ENCODE results near the gene IQSEC3.
"Not testable (repeated sequence)": the region's sequence is repeated elsewhere in the genome, so short reads cannot be mapped to it uniquely, and the experiment has no call there.

IQSEC3 gene

GRCh38 chr12:66428-66781 lies at the start of gene IQSEC3:
IQSEC3 (plus strand) TSS chr12:66767; CDS start chr12:66883, 116 bp downstream.
- not testable (repeated sequence) for H3K27ac ChIP-seq (ENCODE audit: low read length); H3K4me2 ChIP-seq (ENCODE audit: low read length); H4K20me1 ChIP-seq (ENCODE audit: insufficient read depth, low read length); H2AFZ ChIP-seq (ENCODE audit: low read depth, low read length); H3K79me2 ChIP-seq (ENCODE audit: low read length); H3K4me1 ChIP-seq (ENCODE audit: low read length); H3K36me3 ChIP-seq (replicated peaks; ENCODE audit: low read depth, low read length); H3K9ac ChIP-seq (ENCODE audit: low read length); H3K9me3 ChIP-seq (ENCODE audit: insufficient read depth, low read length); H3K4me3 ChIP-seq (ENCODE audit: low read length)
- H3K27me3 ChIP-seq (ENCODE audit: low read depth, low read length), result peaks cover 14% of the 10 kb centered on the region

DNA sequence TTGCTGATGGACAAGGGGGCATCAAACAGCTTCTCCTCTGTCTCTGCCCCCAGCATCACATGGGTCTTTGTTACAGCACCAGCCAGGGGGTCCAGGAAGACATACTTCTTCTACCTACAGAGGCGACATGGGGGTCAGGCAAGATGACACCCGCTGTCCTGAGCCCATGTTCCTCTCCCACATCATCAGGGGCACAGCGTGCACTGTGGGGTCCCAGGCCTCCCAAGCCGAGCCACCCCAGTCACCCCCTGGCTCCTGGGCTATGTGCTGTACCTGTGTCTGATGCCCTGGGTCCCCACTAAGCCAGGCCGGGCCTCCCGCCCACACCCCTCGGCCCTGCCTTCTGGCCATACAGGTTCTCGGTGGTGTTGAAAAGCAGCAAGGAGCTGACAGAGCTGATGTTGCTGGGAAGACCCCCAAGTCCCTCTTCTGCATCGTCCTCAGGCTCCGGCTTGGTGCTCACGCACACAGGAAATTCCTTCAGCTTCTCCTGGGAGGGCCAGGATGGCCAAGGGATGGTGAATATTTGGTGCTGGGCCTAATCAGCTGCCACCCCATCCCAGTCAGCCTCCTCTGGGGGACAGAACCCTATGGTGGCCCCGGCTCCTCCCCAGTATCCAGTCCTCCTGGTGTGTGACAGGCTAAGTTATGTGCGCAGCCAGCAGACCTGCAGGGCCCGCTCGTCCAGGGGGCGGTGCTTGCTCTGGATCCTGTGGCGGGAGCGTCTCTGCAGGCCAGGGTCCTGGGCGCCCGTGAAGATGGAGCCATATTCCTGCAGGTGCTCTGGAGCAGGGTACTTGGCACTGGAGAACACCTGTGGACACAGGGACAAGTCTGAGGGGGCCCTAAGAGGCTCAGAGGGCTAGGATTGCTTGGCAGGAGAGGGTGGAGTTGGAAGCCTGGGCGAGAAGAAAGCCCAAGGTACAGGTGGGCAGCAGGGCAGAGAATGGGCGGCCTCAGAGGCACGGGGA lies 48.9 kb upstream of the IQSEC3 start:
- H2AFZ ChIP-seq (ENCODE audit: low read depth, low read length); H3K79me2 ChIP-seq (ENCODE audit: low read length); H3K36me3 ChIP-seq (replicated peaks; ENCODE audit: low read depth, low read length); H3K9me3 ChIP-seq (ENCODE audit: insufficient read depth, low read length); H3K4me2 ChIP-seq (ENCODE audit: low read length); H3K9ac ChIP-seq (ENCODE audit: low read length); H3K4me3 ChIP-seq (ENCODE audit: low read length); H3K27ac ChIP-seq (ENCODE audit: low read length); H4K20me1 ChIP-seq (ENCODE audit: insufficient read depth, low read length); H3K4me1 ChIP-seq (ENCODE audit: low read length); H3K27me3 ChIP-seq (ENCODE audit: low read depth, low read length): not testable (repeated sequence)

DNA sequence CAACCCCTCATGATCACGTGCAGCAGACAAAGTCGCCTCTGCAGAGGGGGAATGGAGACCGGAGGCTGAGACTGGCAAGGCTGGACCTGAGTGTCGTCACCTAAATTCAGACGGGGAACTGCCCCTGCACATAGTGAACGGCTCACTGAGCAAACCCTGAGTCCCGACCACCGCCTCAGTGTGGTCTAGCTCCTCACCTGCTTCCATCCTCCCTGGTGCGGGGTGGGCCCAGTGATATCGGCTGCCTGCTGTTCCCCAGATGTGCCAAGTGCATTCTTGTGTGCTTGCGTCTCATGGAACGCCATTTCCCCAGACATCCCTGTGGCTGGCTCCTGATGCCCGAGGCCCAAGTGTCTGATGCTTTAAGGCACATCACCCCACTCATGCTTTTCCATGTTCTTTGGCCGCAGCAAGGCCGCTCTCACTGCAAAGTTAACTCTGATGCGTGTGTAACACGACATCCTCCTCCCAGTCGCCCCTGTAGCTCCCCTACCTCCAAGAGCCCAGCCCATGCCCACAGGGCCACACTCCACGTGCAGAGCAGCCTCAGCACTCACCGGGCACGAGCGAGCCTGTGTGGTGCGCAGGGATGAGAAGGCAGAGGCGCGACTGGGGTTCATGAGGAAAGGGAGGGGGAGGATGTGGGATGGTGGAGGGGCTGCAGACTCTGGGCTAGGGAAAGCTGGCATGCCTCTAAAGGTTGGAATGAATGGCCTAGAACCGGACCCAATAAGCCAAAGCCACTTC lies 47.6 kb upstream of the IQSEC3 start:
- H2AFZ ChIP-seq (ENCODE audit: low read depth, low read length), result not testable (repeated sequence)

GRCh38 chr12:19906-20305 lies 46.7 kb upstream of the IQSEC3 start:
- not testable (repeated sequence) for H3K27ac ChIP-seq (ENCODE audit: low read length); H2AFZ ChIP-seq (ENCODE audit: low read depth, low read length); H3K4me1 ChIP-seq (ENCODE audit: low read length); H3K79me2 ChIP-seq (ENCODE audit: low read length); H3K9me3 ChIP-seq (ENCODE audit: insufficient read depth, low read length); H3K9ac ChIP-seq (ENCODE audit: low read length); H3K4me2 ChIP-seq (ENCODE audit: low read length); H3K27me3 ChIP-seq (ENCODE audit: low read depth, low read length); H3K4me3 ChIP-seq (ENCODE audit: low read length); H3K36me3 ChIP-seq (replicated peaks; ENCODE audit: low read depth, low read length); H4K20me1 ChIP-seq (ENCODE audit: insufficient read depth, low read length)

More for the DNA sequence above, 47.6 kb upstream of the IQSEC3 start:
- not testable (repeated sequence) for H3K4me2 ChIP-seq (ENCODE audit: low read length); H3K27me3 ChIP-seq (ENCODE audit: low read depth, low read length); H3K4me3 ChIP-seq (ENCODE audit: low read length); H4K20me1 ChIP-seq (ENCODE audit: insufficient read depth, low read length); H3K9me3 ChIP-seq (ENCODE audit: insufficient read depth, low read length); H3K9ac ChIP-seq (ENCODE audit: low read length); H3K27ac ChIP-seq (ENCODE audit: low read length); H3K36me3 ChIP-seq (replicated peaks; ENCODE audit: low read depth, low read length); H3K79me2 ChIP-seq (ENCODE audit: low read length); H3K4me1 ChIP-seq (ENCODE audit: low read length)

DNA sequence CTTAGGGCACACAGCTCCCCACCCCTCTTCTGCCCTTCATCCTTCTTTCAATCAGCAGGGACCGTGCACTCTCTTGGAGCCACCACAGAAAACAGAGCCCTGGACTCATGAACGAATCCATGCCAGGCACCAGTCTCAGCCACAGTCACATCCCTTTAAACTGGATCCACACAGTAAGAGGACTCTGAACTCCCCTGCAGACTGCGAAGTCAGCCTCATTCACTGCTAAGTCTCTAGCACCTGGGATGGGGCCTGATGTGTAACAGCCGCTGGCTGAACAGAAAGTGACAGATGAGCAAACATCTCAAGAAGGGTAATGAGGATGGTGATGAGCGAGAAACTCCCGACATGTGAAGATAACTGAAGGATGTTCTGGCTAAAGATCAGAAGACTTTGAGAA lies 45.8 kb upstream of the IQSEC3 start:
- Histone ChIP-seq H3K27me3 (ENCODE audit: low read depth, low read length) (no peaks in the 10 kb centered on the region), H2AFZ (ENCODE audit: low read depth, low read length) (no peak overlapping the region), H3K27ac (ENCODE audit: low read length) (no peak overlapping the region), H3K4me1 (ENCODE audit: low read length) (peaks cover 9% of the 10 kb centered on the region), H4K20me1 (ENCODE audit: insufficient read depth, low read length) (peaks cover 10% of the 10 kb centered on the region; the same call in 1 of the 2 replicates), H3K4me3 (ENCODE audit: low read length) (no peak overlapping the region), H3K79me2 (ENCODE audit: low read length) (no peaks in the 10 kb centered on the region), H3K4me2 (ENCODE audit: low read length) (no peak overlapping the region), H3K36me3 (replicated peaks; ENCODE audit: low read depth, low read length) (peaks cover 6% of the 10 kb centered on the region), H3K9ac (ENCODE audit: low read length) (no peak overlapping the region), H3K9me3 (ENCODE audit: insufficient read depth, low read length) (no peaks in the 10 kb centered on the region)
- TF ChIP-seq EZH2phosphoT487 (IDR thresholded peaks at IDR 0.05; ENCODE audit: low read depth), result no peak
- TF ChIP-seq, protein P1, sequence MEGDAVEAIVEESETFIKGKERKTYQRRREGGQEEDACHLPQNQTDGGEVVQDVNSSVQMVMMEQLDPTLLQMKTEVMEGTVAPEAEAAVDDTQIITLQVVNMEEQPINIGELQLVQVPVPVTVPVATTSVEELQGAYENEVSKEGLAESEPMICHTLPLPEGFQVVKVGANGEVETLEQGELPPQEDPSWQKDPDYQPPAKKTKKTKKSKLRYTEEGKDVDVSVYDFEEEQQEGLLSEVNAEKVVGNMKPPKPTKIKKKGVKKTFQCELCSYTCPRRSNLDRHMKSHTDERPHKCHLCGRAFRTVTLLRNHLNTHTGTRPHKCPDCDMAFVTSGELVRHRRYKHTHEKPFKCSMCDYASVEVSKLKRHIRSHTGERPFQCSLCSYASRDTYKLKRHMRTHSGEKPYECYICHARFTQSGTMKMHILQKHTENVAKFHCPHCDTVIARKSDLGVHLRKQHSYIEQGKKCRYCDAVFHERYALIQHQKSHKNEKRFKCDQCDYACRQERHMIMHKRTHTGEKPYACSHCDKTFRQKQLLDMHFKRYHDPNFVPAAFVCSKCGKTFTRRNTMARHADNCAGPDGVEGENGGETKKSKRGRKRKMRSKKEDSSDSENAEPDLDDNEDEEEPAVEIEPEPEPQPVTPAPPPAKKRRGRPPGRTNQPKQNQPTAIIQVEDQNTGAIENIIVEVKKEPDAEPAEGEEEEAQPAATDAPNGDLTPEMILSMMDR (IDR thresholded peaks at IDR 0.05; ENCODE audit: low read depth, low read length), result no peak

Measured in OCI-LY3 (cell line).